ENCODE data around the gene TNFRSF19. TPM values are rescaled to one million over a fixed set of nuclear protein-coding genes. Genes with fewer than 3 reads are reported as not detected.
"Not testable (repeated sequence)": the region's sequence is repeated elsewhere in the genome, so short reads cannot be mapped to it uniquely, and the experiment has no call there.

Gene TNFRSF19
- total and polyA plus RNA-seq, 8 donors, result 1.5 to 14.1 (median 3.0) TPM

- no peak for TF ChIP-seq CTCF (IDR thresholded peaks at IDR 0.05)
- H3K36me3 ChIP-seq, result no peaks in the 10 kb centered on the region
- H3K4me1 ChIP-seq, result no peaks in the 10 kb centered on the region
- no peaks in the 10 kb centered on the region for H3K27me3 ChIP-seq
- ATAC-seq (peak in 2 of 4 donors; percentile 54 to 73), FAIRE-seq (no peak), DNase-seq (no peak)
- no peaks in the 10 kb centered on the region for H3K9me3 ChIP-seq
- intact Hi-C loops (cut with DNase I), result no loop called here
- WGBS, 2 donors, result 47 to 52% methylated on average over 4 of the region's 4 CpGs
- no peak overlapping the region for H3K27ac ChIP-seq
- H3K4me3 ChIP-seq, result no peak overlapping the region
These were observed 102.4 kb downstream of the TNFRSF19 start for GRCh38 chr13:23672616-23673015.

GRCh38 chr13:23673354-23673753 lies 103.1 kb downstream of the TNFRSF19 start:
- DNase-seq (no peak), ATAC-seq (peak in 1 of 4 donors; percentile 27), FAIRE-seq (no peak)
- TF ChIP-seq CTCF (IDR thresholded peaks at IDR 0.05), result no peak
- H3K36me3 ChIP-seq, result no peaks in the 10 kb centered on the region
- H3K9me3 ChIP-seq, result no peaks in the 10 kb centered on the region
- H3K27me3 ChIP-seq, result no peaks in the 10 kb centered on the region
- H3K4me3 ChIP-seq, result no peak overlapping the region
- intact Hi-C loops (cut with DNase I), result no loop called here
- no peaks in the 10 kb centered on the region for H3K4me1 ChIP-seq
- no peak overlapping the region for H3K27ac ChIP-seq
- 76 to 77% methylated on average over 4 of the region's 4 CpGs for WGBS, 2 donors

GRCh38 chr13:23673867-23674605 lies 103.8 kb downstream of the TNFRSF19 start:
- no peak for ATAC-seq
- no peaks in the 10 kb centered on the region for H3K27me3 ChIP-seq
- TF ChIP-seq CTCF (IDR thresholded peaks at IDR 0.05), result no peak
- H3K9me3 ChIP-seq, result no peaks in the 10 kb centered on the region
- no peak for DNase-seq
- intact Hi-C loops (cut with DNase I), result no loop called here
- H3K4me3 ChIP-seq, result no peak overlapping the region
- H3K36me3 ChIP-seq, result no peaks in the 10 kb centered on the region
- no peaks in the 10 kb centered on the region for H3K4me1 ChIP-seq
- FAIRE-seq, result no peak
- no peak overlapping the region for H3K27ac ChIP-seq
- 78% methylated on average over 8 of the region's 8 CpGs for WGBS, 2 donors

GRCh38 chr13:23674795-23675640 lies 104.8 kb downstream of the TNFRSF19 start:
- intact Hi-C loops (cut with DNase I), result no loop called here
- no peak for DNase-seq
- TF ChIP-seq CTCF (IDR thresholded peaks at IDR 0.05), result no peak
- 80 to 87% methylated on average over 5 of the region's 5 CpGs for WGBS, 2 donors
- Histone ChIP-seq H3K36me3 (no peaks in the 10 kb centered on the region), H3K27me3 (no peaks in the 10 kb centered on the region), H3K9me3 (no peaks in the 10 kb centered on the region), H3K4me1 (no peaks in the 10 kb centered on the region), H3K27ac (no peak overlapping the region), H3K4me3 (no peak overlapping the region)
- no peak for FAIRE-seq
- no peak for ATAC-seq

GRCh38 chr13:23677679-23678288 lies 107.6 kb downstream of the TNFRSF19 start:
- peak in 2 of 6 donors; percentile 26 to 67 for DNase-seq
- intact Hi-C loops (cut with DNase I); H3K4me3 ChIP-seq; H3K36me3 ChIP-seq; FAIRE-seq; H3K4me1 ChIP-seq; H3K27me3 ChIP-seq; ATAC-seq; H3K9me3 ChIP-seq: not testable (repeated sequence)
- WGBS, 2 donors, result 95 to 98% methylated on average over 18 to 24 of the region's 24 CpGs
- H3K27ac ChIP-seq, result peak overlapping the region in 1 of 4 donors; percentile 30
